BJ (cell line): ENCODE measurements around the gene DAPK2. TPM values are rescaled to one million over a fixed set of nuclear protein-coding genes. Genes with fewer than 3 reads are reported as not detected.

ENCODE experiments used
- CTCF ChIA-PET: fragments of 350-600 bp; formaldehyde crosslinking; extraction: SDS; loops from one replicate; lab custom pipeline; 2021; ENCODE audit warnings: antibody characterized with exemption, inconsistent platforms; lab: Yijun Ruan, JAX
- POLR2A ChIA-PET: fragments of 300-600 bp; sonication (Branson Sonifier 250); formaldehyde crosslinking; extraction: SDS; loops from one replicate; lab custom pipeline; 2021; ENCODE audit warnings: antibody characterized with exemption; lab: Charles Lee
- DNase-seq: peaks from one replicate; pipeline ENCODE4 v3.0.0-alpha.2; 2011; ENCODE audit warnings: low read depth
- H3K27me3 ChIP-seq: 2 replicates; pipeline ENCODE4 v1.6.0; 2011; ENCODE audit warnings: low read length; ENCODE audit not compliant: control insufficient read depth, insufficient read depth
- H3K36me3 ChIP-seq: 2 replicates; pipeline ENCODE4 v1.5.1; 2011; ENCODE audit warnings: low read length; ENCODE audit not compliant: control insufficient read depth, insufficient read depth
- H3K4me3 ChIP-seq: 2 replicates; pipeline ENCODE4 v1.5.1; 2011; ENCODE audit warnings: low read depth, mild to moderate bottlenecking, control low read depth, low read length
- CTCF ChIP-seq: IDR thresholded peaks from 2 replicates; pipeline ENCODE4 v1.5.1; 2011; ENCODE audit warnings: low read depth, mild to moderate bottlenecking, control low read depth, inconsistent platforms, low read length, moderate library complexity; ENCODE audit not compliant: insufficient read depth
- polyA plus RNA-seq: library from polyadenylated mRNA; depleted of rRNA; stranded (reverse); fragments of >200 nt; gene quantifications from 2 replicates; pipeline ENCODE4 v1.2.3, GENCODE V29; 2011

DAPK2 gene
- polyA plus RNA-seq, 1 experiment = 12.4 TPM

GRCh38 chr15:63895787-63896218, 150.5 kb downstream of the DAPK2 start:
- H3K36me3 ChIP-seq = no peaks in the 10 kb centered on the region
- DNase-seq = no peak
- POLR2A ChIA-PET = interaction anchor here (0.7 kb wide), 1 partner anchor 30 kb away, joined by 4 read pairs; no protein-coding TSS in a partner anchor
- CTCF ChIA-PET = interaction anchor here (0.7 to 7.1 kb wide), 4 partner anchors 143 to 286 kb away, joined by 3 to 39 read pairs (median 4); partner anchors contain the start of gene DAPK2
- no peaks in the 10 kb centered on the region for H3K27me3 ChIP-seq
- no peak overlapping the region for H3K4me3 ChIP-seq
- TF ChIP-seq CTCF = no peak

GRCh38 chr15:63895194-63895593, 151.1 kb downstream of the DAPK2 start:
- no peak overlapping the region for H3K4me3 ChIP-seq
- no peak for TF ChIP-seq CTCF
- no peak for DNase-seq
- H3K36me3 ChIP-seq = no peaks in the 10 kb centered on the region
- ChIA-PET POLR2A (interaction anchor here (0.7 kb wide), 1 partner anchor 30 kb away, joined by 4 read pairs; no protein-coding TSS in a partner anchor), CTCF (interaction anchor here (0.7 to 7.1 kb wide), 4 partner anchors 25 to 285 kb away, joined by 3 to 39 read pairs (median 4); no protein-coding TSS in a partner anchor)
- no peaks in the 10 kb centered on the region for H3K27me3 ChIP-seq

DNA sequence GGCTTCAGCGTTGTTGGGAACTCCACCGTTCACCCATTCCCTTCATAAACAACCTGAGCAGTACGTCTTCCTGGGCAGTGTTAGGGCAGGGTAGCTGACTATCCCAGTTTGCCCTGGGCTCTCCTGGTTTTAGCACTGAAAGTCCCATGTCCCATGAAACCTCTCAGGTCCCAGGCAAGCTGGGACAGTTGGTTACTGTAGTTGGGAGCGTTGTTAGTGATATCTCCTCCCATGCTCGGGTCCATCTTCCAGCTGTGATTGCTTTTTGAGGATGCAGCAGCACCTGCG, 151.7 kb downstream of the DAPK2 start:
- no peak for TF ChIP-seq CTCF
- Histone ChIP-seq H3K27me3 (no peaks in the 10 kb centered on the region), H3K36me3 (no peaks in the 10 kb centered on the region), H3K4me3 (no peak overlapping the region)
- DNase-seq = no peak
- POLR2A ChIA-PET = no interaction called here
- CTCF ChIA-PET = interaction anchor here (0.9 to 7.1 kb wide), 4 partner anchors 24 to 285 kb away, joined by 3 to 39 read pairs (median 5); no protein-coding TSS in a partner anchor

- Histone ChIP-seq H3K27me3 (no peaks in the 10 kb centered on the region), H3K4me3 (no peak overlapping the region), H3K36me3 (no peaks in the 10 kb centered on the region)
- no peak for DNase-seq
- CTCF ChIA-PET = interaction anchor here (0.6 to 7.1 kb wide), 6 partner anchors 24 to 284 kb away, joined by 3 to 39 read pairs (median 4); no protein-coding TSS in a partner anchor
- POLR2A ChIA-PET = no interaction called here
- no peak for TF ChIP-seq CTCF
Measured at GRCh38 chr15:63893866-63894661, 152.2 kb downstream of the DAPK2 start.

DNA sequence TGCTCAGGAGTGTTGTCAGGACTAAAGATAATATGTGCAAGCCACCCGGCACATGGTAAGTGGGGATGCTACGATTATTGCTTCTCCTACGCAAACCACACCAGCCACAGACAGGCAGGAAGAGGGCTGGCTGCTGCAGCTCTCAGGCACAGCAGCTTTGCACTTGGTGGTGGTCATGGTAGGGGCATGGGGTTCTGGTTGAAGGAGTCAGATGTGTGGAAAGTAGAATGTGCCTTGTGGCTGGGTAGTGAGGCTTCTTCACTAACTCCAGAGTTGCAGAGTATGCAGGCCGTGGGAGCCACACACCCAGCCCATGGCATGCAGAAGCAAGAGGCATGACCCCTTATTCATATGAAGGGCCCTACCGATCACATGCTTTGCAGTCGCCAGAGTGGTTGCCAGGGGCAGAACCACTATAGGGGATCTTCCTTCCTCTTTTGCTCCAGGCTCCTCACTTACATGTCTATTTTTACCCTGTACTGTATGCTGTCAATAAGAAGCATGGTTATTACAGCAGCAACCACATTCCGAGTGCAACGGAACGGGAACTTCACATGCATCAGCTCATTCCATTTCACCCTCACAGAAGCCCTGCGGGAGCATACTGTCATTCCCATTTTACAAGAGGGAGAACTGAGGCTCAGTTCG, 153.4 kb downstream of the DAPK2 start:
- ChIA-PET POLR2A (interaction anchor here (0.6 kb wide), 1 partner anchor 268 kb away, joined by 5 read pairs; no protein-coding TSS in a partner anchor), CTCF (interaction anchor here (1.3 to 7.1 kb wide), 6 partner anchors 11 to 153 kb away, joined by 3 to 39 read pairs (median 6); partner anchors contain the start of gene DAPK2)
- TF ChIP-seq CTCF = no peak
- H3K4me3 ChIP-seq = no peak overlapping the region
- no peaks in the 10 kb centered on the region for H3K27me3 ChIP-seq
- H3K36me3 ChIP-seq = no peaks in the 10 kb centered on the region
- DNase-seq = no peak
